ENCODE results near the gene HIVEP2. TPM values are rescaled to one million over a fixed set of nuclear protein-coding genes. Genes with fewer than 3 reads are reported as not detected.

HIVEP2 gene
- total RNA-seq, 1 donor from 2014 or later, result 16.4 TPM

DNA sequence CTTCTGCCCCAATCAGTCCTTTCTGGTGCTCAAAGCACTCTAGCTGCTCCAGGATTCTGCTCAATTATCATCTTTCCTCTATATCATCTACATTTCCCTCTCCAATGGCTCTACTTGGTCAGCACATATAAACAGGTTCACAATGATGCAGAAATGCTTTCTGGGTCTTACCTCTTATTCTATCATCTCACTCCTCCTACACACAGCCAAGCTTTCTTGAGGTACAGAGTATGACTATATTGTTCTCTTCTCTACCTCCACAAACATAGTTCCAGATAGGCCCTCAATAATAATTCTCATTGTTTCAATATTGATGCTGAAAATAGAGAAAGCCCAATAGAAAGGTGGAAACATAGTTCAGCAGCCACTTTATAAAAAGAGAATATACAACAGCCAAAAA, 48.2 kb downstream of the HIVEP2 start:
- DNase-seq (ENCODE audit: extremely low read depth, low read depth, low spot score), result no peak

DNA sequence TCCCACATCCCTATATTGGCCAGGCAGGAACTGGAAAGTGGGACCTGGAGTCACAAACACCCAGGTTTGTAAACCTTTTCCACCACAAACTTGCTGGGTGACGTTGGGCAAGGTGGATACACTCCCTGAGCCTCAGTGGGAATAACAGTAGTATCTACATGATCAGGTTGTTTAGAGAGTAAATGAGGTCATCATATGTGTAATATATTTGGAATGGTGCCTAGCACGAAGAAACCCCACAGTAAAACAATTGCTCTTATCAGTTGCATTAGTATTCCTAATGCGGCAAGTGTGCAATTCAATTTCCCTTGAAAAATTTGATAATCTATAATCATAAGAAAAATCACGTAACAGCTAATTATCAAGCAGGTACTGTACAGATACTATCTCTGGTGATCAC, 51.9 kb downstream of the HIVEP2 start:
- DNase-seq (ENCODE audit: extremely low read depth, low read depth, low spot score), result no peak

DNA sequence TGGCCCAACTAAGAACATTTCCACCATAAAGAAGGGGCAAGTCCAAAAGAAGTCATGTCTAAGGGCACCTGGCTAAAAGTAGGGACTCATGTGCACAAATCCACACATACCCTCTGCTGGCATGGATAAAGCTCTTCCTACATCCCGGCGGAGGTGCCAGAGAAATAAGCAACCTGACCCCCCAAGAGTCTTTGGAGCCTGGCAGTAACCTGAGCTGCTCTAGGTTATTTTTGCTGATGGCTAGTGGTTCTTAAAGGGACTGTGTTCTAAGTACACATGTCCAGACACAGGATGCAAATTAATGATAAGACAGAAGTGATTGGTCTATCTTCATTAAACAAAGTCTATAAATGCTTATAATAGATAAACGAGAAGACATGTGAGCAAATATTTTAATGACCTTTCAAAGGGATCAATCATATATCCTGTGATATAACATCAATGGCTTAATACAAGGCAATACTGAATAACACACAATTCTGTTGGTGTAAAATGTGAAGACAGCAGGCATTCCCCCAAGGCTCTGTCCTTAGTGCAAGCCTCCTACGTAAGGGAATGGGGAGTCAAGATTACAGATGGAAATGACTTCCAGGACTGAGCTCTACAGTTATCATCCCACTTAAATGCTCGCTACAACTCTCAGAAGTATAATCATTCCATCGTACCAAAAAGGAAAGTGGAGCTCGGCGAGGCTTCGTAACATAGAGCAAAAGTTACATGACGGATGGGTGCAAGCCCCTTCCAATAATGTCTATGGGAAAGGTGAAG, 52.5 kb downstream of the HIVEP2 start:
- DNase-seq (ENCODE audit: extremely low read depth, low read depth, low spot score), result no peak

DNA sequence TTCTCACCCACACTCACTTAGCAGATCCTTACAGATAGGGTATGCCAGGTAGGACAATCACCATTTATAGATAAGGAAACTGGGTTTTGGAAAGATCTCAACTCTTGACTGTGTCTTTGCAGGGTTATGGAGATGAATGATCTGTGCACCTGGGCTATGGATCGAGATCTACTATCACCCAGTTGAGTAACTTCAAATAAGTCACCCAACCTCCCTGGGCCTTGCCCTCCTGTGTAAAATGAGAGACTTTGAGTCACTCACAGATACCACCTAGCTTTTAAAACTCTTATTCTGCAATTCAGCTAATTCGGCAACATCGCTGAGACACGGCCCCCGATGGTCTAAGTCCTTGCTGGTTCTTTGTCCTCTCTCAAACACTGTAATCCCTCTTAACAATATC, 53.5 kb downstream of the HIVEP2 start:
- DNase-seq (ENCODE audit: extremely low read depth, low read depth, low spot score), result no peak

DNA sequence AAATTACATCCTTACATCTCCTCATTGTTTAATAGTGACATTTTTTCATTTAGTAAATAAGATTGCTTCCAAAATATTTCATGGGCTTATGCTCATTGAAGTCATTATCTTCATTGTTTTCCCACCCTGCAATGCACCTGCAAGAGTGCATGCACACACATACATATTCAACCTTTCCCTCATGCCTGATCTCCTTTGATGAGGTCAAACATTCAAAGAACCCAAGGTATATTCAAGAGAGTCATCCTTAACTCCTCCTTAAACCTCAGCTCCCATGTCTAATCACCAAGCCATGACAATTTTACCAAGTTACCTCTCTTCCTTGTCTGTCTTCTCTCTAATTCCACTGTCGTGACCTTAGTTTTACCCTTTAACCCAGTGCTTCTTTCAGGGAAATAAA, 56.5 kb downstream of the HIVEP2 start:
- DNase-seq (ENCODE audit: extremely low read depth, low read depth, low spot score), result no peak

DNA sequence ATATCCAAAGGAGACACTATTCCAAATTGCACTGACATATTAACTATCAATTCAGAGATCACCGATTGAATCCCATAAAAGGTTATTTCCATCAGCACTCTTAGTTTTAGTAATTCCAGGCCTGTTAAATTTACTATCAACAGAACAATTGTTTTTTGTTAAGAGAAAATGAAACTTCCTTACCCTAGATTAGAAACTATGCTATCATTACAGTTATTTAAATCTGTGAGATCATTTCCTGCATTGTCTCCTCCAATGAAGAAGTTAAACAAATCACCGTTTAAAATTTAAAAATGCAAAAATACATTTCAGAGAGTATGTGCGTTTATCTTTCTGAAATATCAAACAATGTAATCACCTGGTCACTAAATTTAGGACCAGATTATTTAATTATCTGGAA, 57.5 kb downstream of the HIVEP2 start:
- DNase-seq (ENCODE audit: extremely low read depth, low read depth, low spot score), result no peak

DNA sequence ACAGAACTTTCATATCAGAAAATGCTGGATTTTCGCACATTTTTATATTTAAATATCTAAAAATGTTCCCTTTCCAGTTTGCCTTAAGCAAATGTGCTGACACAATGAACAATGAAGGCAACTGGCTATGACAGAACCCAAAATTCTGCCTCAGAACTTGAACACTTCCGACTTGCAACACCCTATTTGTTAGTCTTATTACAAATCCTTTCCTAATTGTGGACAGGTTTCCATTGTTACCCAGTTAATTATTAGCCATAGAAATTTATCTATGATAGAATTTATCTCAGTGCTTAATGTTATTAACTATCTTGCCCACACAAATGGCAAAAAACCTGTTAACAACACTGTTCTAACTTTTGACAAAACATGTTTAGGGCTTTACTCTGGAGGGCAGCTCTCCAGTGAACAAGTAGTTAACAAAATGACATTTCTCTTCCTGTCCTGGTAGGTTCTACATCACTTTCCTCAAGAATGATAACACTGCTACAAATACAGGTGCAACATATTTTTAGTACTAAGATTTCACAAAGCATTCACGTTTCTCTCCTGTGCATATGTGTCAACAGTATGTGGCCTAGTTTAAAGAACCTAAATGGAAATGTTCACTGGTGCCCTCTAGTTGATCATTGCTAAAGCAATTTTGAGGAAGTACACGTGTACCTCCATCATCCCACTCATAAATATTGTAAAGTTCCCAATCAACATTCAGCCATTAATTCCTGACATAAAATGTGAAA, 58.4 kb downstream of the HIVEP2 start:
- DNase-seq (ENCODE audit: extremely low read depth, low read depth, low spot score), result no peak

DNA sequence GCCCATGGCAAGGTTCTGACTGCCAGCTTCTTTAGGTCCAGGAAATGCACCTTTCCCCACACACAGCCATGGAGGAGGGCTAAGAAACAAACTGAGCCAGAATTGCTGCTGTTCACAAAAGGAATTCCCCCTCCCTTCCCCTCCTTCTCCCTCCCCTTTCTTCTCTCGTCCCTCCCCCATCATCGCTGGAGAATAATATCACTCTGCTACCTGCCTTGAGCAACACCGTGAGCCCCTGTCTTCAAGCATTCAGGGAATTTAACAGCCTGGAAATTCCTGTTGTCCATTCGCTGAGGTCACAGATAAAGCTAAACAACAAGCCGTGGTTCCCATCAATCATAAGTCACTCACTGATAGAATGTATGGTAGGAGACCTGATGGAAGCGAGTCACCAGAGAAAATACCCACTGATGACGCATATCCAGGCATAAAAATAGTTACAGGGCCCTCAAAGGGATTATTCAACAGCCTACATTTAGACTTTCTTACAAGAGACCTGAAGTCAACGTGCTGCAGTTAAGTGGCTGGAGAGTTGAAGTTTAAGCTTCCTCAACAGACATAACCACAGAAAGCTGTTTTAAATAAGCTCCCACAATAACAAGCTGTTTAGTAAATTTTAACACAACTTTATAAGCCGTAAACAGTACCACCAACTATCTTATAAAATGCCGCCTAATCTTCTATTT, 59.7 kb downstream of the HIVEP2 start:
- peak; percentile 98 for DNase-seq (ENCODE audit: extremely low read depth, low read depth, low spot score)

DNA sequence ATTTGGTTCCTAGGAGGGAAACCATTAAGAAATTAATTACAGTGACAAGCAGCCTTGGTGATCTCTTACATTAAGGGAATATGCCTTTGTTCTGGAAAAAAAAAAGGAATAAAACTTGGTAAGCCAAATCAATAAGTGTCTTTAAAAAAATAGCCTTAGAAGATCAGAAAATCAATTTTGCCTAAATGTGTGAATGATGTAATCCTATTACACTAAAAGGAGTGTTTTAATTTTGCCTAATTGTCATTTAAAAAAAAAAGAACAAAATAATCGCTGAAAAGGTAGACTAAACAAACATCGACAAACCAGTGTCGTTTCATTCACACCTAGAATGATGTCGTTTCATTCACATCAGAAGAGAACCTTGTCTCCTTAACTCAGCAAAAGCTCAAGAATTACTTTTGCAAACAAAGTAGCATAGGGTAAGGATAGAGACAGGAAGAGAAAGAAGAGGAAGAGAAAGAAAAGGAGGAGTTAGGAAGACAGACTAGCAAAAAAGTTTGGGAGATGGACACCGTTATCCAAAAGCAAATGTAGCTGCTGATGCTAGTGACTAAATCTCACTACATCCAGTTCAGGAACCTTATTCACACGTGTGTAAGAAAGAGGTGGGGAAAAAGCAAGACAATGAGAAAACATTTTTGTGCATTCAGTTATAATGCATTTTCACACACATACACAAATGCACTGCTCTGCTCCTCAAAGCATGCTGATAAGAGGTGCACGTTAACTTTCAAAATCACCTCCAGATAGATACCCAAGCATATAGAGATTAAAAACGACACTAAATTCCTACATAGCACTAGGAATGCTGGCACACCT, 60.6 kb downstream of the HIVEP2 start:
- no peak for DNase-seq (ENCODE audit: extremely low read depth, low read depth, low spot score)

DNA sequence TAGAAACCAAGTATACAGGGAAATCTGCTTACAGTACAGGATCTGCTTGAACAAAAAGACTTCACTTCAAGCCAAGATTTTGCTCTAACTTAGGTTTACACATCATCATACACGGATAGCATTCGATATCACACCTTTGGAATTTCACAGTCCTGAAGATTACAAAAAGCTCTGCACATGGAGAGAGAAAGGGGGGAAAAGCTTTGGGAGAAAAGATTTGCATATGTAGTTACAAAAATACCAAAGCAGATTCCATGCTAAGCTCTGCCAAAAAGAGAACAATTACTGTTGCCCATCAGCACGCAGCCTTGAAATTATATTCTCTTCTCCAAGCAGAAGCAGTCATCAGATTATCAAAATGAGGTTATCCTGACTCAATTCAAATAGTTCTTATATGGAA, 62.0 kb downstream of the HIVEP2 start:
- DNase-seq (ENCODE audit: extremely low read depth, low read depth, low spot score), result no peak

DNA sequence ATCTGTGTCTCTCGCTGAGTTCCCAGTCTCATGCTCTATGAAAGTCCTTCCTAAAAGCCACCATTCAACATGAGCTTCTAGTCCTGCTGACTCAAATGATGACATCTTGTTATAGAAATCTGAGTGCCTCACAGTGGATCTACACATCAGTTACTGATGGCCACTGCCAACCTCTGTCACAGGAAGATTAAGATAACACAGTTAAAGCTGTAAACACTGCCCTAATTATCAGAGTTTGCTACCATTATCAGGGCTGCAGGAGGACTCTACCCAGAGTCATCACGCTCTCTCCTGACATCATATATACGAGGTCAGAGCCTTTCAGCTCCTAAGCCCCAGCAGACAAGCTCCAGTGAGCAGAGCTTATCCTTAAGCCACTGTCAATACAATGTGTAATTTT, 63.2 kb downstream of the HIVEP2 start:
- no peak for DNase-seq (ENCODE audit: extremely low read depth, low read depth, low spot score)

DNA sequence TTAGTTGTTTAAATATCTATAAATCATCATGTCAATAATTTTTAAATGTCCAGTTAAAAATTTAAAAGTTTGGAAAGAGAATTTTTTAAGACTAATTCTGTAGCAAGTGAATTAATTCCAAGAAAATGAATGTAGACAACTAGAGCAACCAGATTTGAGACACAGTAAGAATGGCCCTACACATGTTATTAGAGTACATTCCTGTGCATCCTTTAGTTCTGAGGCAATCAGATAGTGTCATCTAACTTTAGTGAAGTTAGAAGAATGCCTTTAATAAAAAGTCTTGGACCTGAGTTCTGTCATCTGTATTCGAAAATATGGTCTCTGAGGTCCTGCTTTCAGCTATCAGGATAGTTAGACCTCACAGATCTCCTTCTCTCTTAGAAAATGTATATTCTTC, 63.7 kb downstream of the HIVEP2 start:
- DNase-seq (ENCODE audit: extremely low read depth, low read depth, low spot score), result no peak

DNA sequence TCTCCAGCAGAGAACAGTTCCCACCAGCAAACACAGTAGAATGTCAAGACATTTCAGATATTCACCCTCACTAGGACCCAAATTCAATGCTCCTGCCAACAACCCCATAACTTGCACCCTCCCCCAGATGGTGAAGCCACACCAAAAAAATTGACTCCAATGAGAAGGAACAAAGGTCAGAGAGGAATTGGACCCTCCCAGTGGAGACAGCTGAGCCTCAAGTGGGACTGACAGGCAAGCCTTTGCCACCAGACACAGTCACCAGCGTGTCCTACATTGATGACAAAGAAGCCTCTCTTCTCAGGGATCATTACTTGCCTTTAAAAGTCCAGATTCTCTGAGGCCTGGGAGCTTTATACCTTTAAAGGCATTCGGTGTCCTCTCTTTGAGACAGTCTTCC, 64.8 kb downstream of the HIVEP2 start:
- DNase-seq (ENCODE audit: extremely low read depth, low read depth, low spot score), result no peak

DNA sequence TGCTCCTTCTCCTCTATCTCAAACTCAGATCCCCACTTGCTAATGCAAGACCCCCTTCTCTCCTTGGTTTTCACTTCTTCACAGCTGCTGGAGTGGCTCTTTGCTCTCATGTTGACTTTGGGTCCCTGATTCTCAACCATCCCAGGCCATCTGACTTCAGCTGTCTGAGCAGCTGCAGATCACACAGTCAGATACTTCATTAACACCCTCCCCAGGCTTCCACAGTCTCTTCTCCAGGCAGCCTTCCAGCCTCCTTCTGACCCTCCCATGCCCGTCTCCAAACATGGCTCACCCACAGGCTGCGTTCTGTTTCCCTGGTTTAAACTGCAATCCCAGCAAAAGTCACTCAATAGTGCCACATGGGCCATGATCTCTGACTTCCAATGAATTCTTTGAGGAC, 65.4 kb downstream of the HIVEP2 start:
- no peak for DNase-seq (ENCODE audit: extremely low read depth, low read depth, low spot score)

DNA sequence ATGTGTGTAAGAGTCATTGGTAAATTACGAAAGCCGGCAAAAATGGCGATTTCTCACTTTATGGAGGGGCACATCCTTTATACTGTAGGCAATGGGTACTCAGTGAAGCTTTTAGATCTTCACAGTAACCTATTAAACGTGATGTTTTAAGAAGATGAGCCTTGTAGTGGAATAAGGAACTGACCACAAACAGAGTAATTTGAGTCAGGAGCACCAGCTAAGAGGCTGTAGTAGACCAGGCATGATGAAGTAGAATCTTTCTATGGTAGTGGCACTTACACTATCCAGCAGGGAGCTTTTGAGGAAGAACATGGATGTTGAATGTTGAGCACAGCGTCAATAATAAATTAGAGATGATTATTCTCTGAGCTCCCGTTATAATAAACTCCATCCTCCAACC, 65.9 kb downstream of the HIVEP2 start:
- DNase-seq (ENCODE audit: extremely low read depth, low read depth, low spot score), result no peak

DNA sequence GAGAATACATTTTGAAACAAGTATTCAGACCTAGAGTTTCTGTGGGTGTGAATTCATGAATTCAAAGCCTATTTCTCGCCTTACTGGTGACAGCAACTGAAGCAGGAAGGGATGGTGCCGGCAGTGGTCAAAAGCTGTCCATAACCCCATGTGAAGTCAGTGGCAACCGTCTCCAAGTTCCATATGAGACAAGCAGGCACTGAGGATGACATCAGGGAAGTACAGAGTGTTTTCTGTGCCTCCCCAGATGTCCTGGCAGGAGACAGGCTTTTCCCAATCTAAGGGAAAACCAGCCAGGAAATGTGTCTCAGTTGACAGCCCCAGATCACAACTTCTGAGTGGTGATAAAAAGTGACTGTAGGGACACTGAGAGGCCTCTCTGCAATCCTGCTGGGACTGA, 66.6 kb downstream of the HIVEP2 start:
- no peak for DNase-seq (ENCODE audit: extremely low read depth, low read depth, low spot score)

DNA sequence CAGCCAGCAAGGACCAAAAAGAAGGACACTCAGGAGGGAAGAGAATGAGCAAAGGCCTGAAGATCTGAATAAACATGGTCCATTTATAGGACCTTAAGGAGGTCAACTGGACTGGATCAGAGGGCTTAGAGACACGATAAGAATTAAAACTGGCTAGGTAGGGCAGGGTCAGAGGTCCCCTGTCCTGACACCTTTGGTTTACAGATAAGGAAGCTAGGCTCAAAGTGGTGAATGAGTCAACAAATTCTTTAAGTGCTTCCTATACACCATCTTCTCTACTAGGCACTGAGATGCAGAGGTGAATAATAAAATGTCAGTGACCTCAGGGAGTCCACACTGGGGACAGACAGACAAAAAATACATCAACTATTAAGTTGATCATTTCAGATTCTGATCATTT, 70.3 kb downstream of the HIVEP2 start:
- DNase-seq (ENCODE audit: extremely low read depth, low read depth, low spot score), result no peak

DNA sequence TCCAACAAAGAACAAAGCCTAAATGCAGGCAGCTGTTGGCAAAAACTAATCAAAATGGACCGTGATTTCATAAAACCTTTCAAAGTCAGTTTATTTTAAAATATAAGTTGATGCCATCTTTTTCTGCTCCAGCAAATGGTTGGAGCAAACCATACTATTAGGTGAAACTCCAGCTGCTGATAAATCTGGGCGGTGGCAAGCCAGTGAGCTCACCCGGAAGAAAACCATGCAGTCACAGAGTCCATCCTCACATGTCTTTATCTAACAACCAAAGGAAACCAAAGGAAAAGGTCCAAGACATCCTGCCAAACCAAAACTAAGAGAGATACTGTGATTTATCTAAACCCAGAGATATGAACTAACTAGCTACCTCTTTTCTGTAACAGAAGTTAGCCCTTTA, 72.6 kb downstream of the HIVEP2 start:
- DNase-seq (ENCODE audit: extremely low read depth, low read depth, low spot score), result no peak

DNA sequence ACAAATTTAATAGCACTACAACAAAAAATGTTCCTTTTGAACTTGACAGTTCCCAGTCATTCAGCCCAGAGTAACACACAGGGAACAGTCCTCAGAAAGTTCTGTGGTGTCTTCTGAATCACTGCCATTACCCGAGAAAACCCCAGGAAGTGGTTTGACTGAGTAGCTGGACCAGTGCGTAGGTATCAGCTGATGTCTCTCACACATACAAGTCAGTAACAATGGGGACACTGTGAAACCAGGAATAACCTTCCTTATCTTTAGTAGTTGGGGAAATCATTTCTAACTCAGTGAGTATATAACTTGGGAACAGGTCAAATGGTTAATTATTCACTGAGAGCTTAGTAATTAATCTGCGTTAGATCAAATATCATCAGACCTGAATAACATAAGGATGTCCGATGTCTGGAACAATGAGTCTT, 73.1 kb downstream of the HIVEP2 start:
- DNase-seq (ENCODE audit: extremely low read depth, low read depth, low spot score), result peak; percentile 78

DNA sequence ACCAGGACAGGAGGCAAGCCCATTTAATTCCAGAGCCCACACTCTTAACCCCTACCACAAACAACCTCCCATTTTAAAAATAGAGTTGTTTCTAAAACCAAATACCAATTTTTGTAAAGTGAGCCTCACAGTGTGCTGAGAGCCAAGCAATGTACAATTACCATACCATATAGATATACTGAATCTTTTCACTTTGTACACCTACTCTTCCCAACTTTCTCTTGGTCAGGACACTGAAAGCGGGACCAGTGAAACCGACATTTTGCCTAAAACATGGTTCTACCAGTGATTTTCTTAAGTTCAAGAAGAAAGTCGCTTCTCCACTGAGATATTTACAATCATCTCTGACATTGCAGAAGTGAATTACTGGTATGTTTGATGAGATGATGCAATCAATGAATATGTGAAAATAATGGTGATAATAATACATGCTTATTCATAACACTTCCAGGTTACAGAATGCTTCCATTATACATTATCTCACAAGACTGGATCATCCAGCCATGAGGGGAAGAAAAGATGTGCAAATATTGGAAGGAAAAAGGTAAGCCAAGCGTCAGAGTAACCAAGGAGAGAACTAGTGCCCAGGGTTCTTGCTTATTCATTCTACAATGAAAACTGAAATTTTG, 74.1 kb downstream of the HIVEP2 start:
- DNase-seq (ENCODE audit: extremely low read depth, low read depth, low spot score), result no peak

DNA sequence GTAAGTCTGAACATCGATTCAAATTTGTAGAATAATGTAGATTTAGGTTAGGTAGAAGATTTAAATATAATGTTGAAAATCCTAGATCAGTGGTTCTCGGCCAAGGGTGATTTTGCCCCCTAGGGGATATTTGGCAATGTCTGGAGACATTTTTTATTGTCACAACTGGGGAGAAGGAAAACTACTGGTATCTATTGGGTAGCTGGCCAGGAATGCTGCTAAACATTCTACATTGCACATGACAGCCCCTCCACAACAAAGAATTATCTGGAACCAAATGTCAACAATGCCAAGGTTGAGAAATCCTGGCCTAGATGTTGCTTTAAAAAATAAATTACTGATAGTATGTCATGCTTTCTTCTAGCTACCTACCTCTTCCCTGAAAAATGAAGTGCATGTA, 76.1 kb downstream of the HIVEP2 start:
- no peak for DNase-seq (ENCODE audit: extremely low read depth, low read depth, low spot score)
